Lower leg skin (tissue), 4 donors: ENCODE data around the gene EDNRA. TPM values are rescaled to one million over a fixed set of nuclear protein-coding genes. Genes with fewer than 3 reads are reported as not detected.

ENCODE experiments used
- DNase-seq, 2 donors: peaks; one replicate each; pipeline ENCODE4 v3.0.0-alpha.2; 2019; ENCODE audit warnings: low spot score in 2 of 2
- H3K4me3 ChIP-seq: fragments of 200-600 bp; sonication (generic); 2 replicates; pipeline ENCODE4 v1.5.1; 2017; ENCODE audit warnings: mild to moderate bottlenecking, low read depth; ENCODE audit not compliant: poor library complexity, severe bottlenecking
- CTCF ChIP-seq, 3 donors: fragments of 450-650 bp; IDR thresholded peaks; one replicate each; pipeline ENCODE4 v1.5.1; 2016; ENCODE audit warnings: antibody characterized with exemption in 3 of 3, mild to moderate bottlenecking in 3 of 3, moderate library complexity in 2 of 3
- POLR2A ChIP-seq, 2 donors: fragments of 450-650 bp; IDR thresholded peaks; one replicate each; pipeline ENCODE4 v1.6.1; 2016 to 2017; ENCODE audit warnings: antibody characterized with exemption in 2 of 2, mild to moderate bottlenecking in 1 of 2, moderate library complexity in 1 of 2
- WGBS, 2 donors: methylation state at CpG; one replicate each; pipeline ENCODE4 v1.1.5; 2018; 5-methylcytosine and 5-hydroxymethylcytosine counted together
- intact Hi-C: fragments of 100-400 bp; cut with DNase I; formaldehyde crosslinking; loops from one replicate; pipeline ENCODE4 v1.15.0; 2023; ENCODE audit warnings: low total_unique reads
- total RNA-seq, 4 donors: library from RNA; depleted of rRNA; stranded (reverse); fragments of >200 nt; gene quantifications; one replicate each; pipeline ENCODE4 v1.1.0, GENCODE V29; 2016

The EDNRA gene
- total RNA-seq, 4 donors from 2014 or later = 2.1 to 10.3 (median 6.0) TPM

GRCh38 chr4:147543034-147543433 lies 62.1 kb downstream of the EDNRA start:
- intact Hi-C loops = no loop called here
- no peak for DNase-seq
- 62 to 66% methylated on average over 1 of the region's 1 CpG for WGBS, 2 donors

GRCh38 chr4:147546349-147546748 lies 65.5 kb downstream of the EDNRA start:
- 63 to 71% methylated on average over 2 of the region's 2 CpGs for WGBS, 2 donors
- intact Hi-C loops = no loop called here
- no peak for DNase-seq
- H3K4me3 ChIP-seq = no peak overlapping the region
- no peak for TF ChIP-seq CTCF (IDR thresholded peaks at IDR 0.05)
- TF ChIP-seq POLR2A (IDR thresholded peaks at IDR 0.05) = no peak

More at GRCh38 chr4:147543034-147543433, 62.1 kb downstream of the EDNRA start:
- TF ChIP-seq CTCF (IDR thresholded peaks at IDR 0.05) = no peak
- TF ChIP-seq POLR2A (IDR thresholded peaks at IDR 0.05) = no peak
- no peak overlapping the region for H3K4me3 ChIP-seq

- WGBS, 2 donors = 83 to 86% methylated on average over 4 of the region's 4 CpGs
- H3K4me3 ChIP-seq = no peak overlapping the region
- intact Hi-C loops = no loop called here
- no peak for DNase-seq
- TF ChIP-seq POLR2A (IDR thresholded peaks at IDR 0.05) (no peak), CTCF (IDR thresholded peaks at IDR 0.05) (no peak)
Observed at GRCh38 chr4:147547314-147548056, 66.6 kb downstream of the EDNRA start.

- TF ChIP-seq CTCF (IDR thresholded peaks at IDR 0.05) (no peak), POLR2A (IDR thresholded peaks at IDR 0.05) (no peak)
Observed at GRCh38 chr4:147548256-147548655, 67.4 kb downstream of the EDNRA start.

GRCh38 chr4:147550626-147551246 lies 69.8 kb downstream of the EDNRA start:
- H3K4me3 ChIP-seq = no peak overlapping the region
- TF ChIP-seq CTCF (IDR thresholded peaks at IDR 0.05) = no peak
- TF ChIP-seq POLR2A (IDR thresholded peaks at IDR 0.05) = no peak

More at GRCh38 chr4:147548256-147548655, 67.4 kb downstream of the EDNRA start:
- DNase-seq = no peak
- intact Hi-C loops = no loop called here
- H3K4me3 ChIP-seq = no peak overlapping the region
- WGBS, 2 donors = 70 to 90% methylated on average over 2 of the region's 2 CpGs

More at GRCh38 chr4:147550626-147551246, 69.8 kb downstream of the EDNRA start:
- 59 to 68% methylated on average over 8 of the region's 8 CpGs for WGBS, 2 donors
- DNase-seq = no peak
- intact Hi-C loops = no loop called here
